HG03520 (cell line): ENCODE data around the gene LAMC2.

Experiments used
- ATAC-seq: cut with Tn5 transposase; IDR thresholded peaks from one replicate; pipeline ENCODE4 v1.9.1; 2021; ENCODE audit warnings: mild to moderate bottlenecking, moderate library complexity; ENCODE audit not compliant: unreplicated experiment

Gene LAMC2

DNA sequence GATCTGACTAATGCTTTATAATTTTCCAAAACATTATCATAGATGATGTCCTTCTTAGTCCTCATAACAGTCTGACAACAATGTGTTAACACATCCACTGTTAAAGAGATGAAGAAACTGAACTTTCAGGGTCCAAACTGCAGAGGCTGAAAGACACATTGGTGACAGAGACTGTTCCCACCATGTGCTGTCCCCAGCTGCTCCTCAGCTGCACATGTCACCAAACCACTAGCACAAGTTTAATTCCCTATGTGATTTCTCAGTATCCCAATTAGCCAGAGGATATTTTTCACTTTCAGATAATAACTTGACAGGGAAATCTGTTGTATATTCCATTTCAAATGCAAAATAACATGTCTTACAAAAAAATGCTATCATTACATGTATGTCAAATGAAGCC is 24.6 kb downstream of the LAMC2 start:
- no peak for ATAC-seq

DNA sequence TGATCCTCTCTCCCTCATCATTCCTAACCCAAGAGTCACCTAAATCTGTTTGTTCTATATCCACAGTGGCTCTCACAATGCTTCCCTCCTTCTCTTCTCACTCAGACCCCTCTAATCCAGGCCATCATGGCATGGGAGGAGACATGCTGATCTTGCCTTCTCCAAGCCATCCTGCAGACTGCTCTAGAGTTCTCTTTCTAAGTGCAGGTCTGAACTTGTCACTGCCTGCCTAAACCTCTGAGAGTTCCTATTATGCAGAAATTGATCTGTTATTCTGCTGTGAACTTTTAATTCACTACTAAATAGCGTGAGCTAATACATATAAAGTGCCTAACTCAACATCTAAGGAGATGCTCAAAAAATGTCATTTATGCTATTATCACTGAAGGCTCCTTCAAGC is 26.8 kb downstream of the LAMC2 start:
- no peak for ATAC-seq

DNA sequence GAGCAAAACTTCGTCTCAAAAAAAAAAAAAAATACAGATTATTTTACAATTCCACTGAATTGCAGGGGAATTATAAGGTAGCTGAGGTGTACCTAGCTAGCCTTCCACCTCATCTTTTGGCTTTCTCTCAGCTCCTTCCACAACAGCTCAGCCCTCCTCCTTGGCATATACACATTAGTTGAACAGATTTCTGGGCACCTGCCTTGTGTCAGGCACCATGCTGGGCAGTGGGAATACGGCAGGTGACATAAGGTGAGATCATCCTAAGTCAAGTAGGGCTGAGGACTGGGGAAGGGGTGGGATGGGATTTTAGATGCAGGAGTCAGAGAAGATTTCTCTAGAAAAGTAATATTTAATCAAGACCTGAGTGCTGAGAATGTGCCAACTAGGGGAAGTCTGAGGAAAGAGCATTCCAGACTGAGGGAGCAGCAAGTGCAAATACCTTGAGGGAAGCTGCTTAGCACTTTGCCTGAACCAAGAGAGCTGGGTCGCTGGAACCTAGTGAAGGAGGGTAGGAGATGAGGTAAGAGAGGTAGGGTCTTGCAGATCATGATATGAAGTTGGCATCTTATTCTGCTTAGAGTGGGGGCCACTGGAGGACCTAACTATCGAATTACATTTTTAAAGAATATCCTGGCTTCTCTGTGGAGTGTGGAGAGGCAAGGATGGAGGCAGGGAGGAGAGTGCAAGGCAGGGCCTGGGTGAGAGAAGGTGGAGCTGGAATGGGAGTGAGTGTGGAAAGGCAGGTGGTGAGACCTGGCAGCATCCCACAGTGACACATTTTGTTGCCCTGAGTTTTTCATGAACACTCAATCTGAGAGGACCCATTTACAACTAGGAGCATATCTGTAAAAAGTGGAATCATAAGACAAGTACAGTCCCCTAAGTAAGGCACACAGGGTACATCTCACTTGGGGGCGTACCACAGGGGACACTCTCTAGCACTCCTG is 28.2 kb downstream of the LAMC2 start:
- ATAC-seq: no peak

- no peak for ATAC-seq
Measured at GRCh38 chr1:183215076-183215720, 29.1 kb downstream of the LAMC2 start.

- ATAC-seq: no peak
Measured at GRCh38 chr1:183215936-183216335, 29.9 kb downstream of the LAMC2 start.

DNA sequence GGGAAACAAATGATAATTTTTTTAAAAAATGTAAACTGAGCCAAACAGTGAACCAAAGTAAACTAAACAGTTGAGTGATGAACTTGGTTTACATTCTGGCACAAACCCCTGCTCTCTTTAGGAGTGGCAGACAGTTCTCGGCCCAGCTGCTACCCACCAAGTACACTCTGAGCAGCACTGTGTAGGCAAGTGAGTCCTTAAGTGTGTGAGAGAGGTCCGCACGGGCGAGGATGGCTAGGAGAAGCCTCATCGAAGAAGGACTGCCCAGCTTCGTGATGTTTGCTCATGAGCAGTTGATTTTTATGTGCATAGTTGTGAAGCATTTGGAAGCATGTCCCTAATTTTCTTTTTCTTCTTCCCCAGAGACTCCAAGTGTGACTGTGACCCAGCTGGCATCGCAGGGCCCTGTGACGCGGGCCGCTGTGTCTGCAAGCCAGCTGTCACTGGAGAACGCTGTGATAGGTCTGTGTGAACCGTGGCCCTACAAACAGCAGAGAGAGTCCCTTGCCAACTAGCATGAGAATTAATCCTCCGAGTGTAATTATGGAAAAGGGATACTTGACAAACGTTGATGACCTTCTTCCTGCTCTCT is 32.1 kb downstream of the LAMC2 start:
- ATAC-seq: no peak

DNA sequence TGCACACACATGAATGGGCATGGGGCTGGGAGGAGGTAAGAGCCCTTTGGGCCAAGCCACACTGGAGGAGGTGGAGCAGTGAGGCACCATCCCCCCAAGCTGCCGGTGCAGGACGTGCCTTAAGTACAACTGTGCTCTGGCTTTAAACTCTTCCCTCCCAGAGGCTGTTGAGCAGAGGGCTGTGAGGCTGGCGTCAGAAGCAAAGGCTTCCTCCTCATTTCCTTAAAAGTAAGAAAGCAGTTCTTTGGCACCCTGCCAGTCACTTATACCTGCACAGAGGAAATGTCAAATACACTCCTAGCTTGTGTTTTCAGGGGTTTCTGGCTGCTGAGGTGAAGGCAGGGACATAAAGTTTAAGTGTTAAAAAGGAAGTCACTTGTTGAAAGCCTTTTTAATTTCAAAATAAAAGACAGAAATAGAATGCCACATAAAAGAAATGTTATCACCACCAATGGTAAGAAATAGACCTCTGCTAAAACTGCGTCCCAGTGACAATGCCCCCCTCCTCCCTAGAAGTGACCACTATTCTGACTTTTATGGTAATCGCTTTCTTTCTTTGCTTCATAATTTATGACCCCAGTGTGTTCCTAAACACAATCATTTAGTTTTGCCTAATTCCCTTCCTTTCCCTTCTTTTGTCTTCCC is 33.0 kb downstream of the LAMC2 start:
- no peak for ATAC-seq

- no peak for ATAC-seq
Measured at GRCh38 chr1:183219616-183220009, 33.5 kb downstream of the LAMC2 start.

- ATAC-seq: no peak
Measured at GRCh38 chr1:183222909-183223308, 36.8 kb downstream of the LAMC2 start.

GRCh38 chr1:183223467-183223866 is 37.4 kb downstream of the LAMC2 start:
- no peak for ATAC-seq

DNA sequence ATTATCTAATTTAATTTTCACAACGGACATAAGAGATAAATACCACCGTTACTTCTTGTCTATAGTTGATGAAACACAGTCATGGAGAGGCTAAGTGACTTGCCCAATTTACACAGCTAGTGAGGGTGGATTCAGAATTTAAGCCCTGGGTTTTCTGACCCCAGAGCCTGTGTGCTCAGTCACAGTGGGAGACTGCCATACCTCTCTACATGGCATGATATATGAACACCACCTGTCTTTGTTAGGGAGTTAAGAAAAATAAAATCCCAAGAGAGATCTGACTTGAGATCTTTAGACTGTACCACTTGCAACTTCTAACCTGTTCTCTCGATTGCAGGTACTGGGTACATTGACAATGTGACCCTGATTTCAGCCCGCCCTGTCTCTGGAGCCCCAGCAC is 40.3 kb downstream of the LAMC2 start:
- ATAC-seq: no peak

DNA sequence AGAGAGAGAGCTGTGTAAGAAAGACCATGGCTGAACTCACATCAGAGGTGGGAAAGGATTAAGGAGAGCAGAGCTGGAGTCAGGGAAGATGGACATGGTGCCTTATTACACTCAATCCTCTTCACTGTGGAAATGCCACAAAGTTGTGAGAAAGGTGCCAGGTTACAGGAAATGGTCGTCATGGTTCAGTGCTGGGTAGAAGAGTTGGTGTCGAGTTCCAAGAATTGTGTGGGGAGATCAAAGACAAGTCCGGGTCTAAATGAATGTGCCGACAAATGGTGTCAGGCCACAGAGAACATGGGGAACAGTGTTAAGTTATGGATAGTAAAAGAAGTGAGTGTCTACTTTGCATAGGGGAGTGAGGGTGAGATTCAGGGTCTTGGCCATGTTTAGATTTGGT is 40.9 kb downstream of the LAMC2 start:
- ATAC-seq: no peak

- ATAC-seq: peak; percentile 60
Measured at GRCh38 chr1:183227422-183228346, 41.6 kb downstream of the LAMC2 start.

- no peak for ATAC-seq
Measured at GRCh38 chr1:183228347-183229220, 42.5 kb downstream of the LAMC2 start.

DNA sequence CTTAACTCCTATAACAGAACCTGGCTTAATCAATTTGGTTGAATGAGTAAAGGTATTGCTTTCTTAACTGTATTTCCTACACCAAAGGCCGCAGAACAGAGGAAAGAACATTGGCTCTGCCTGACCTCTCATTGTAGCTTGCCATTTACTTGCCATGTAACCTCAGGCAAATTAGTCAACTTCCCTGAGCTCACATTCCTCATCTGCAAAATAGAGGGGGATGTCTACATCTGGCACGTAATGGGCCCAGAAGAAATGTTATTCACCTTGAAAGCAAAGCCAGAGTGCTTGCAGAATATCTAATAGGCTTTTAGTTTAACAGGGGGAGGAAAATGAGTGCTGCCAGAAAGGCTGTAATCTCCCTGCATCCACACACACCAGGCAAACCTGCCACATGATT is 44.3 kb downstream of the LAMC2 start:
- ATAC-seq: no peak

DNA sequence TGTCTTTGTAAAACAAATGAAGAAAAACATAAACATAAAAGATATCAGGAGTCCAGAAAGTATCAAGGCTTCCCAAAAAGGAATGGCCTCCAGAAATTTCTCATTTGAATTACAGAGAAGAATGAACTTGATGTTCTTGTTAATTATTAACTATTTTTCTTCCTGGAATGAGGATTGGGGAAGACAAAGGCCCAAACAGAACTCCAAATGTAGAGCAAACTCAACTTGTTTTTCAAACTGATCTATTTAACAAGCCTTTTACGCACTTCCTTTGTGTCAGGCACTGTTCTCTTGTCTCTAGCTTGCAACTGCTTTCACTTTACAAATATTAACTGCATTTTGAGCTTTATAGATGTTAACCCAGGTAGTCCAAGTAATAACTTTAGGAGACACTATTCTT is 45.5 kb downstream of the LAMC2 start:
- no peak for ATAC-seq

- ATAC-seq: no peak
Measured at GRCh38 chr1:183233113-183233512, 47.0 kb downstream of the LAMC2 start.

DNA sequence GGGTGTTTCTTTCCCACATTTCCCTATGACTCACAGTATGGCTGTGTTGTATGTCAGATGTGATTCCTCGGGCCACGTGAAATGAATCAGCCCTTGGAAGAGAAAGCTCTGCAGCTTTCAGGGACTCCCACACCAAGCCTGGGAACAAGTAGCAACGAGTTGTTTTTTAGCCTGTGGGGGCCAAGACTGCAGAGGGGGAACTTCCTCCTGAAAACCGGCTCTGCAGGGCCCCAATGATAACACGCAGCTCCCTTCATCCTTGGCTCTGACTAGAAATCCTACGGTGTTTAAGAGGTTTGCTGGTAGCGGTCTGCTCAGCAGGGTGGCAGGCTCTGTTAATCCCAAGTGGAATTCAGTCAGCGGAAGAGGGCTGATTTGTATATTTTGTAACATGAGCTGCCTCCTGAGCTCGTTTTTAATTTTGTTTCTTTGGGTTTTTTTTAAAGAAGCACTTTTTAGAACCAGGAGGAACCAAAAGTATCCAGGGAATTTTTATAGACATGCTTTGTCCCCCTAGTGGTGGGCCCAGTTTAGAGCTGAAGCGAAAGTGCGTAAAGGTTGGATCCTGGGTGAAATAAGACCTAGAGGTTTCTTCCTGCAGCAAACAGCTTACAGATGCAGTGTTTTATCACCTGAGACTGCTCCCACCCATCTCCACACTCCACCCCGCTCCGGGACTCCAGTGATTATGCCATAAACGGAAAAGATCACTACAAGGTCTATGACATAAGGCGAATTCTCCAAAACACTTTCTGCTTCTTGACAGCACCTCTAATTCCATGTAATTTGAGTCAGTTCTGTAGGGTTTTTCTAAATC is 48.8 kb downstream of the LAMC2 start:
- no peak for ATAC-seq

- ATAC-seq: no peak
Measured at GRCh38 chr1:183235503-183235902, 49.4 kb downstream of the LAMC2 start.
